Endothelial cell (in vitro differentiated cells): ENCODE measurements around the gene PLAC9. TPM values are rescaled to one million over a fixed set of nuclear protein-coding genes. Genes with fewer than 3 reads are reported as not detected.

Experiments used
- DNase-seq: peaks from one replicate; pipeline ENCODE4 v3.0.0; 2021; ENCODE audit warnings: low spot score
- H3K27ac Mint-ChIP-seq: one replicate; pipeline ENCODE4 v1.8.0; 2021; ENCODE audit warnings: mixed read lengths, inconsistent platforms; ENCODE audit not compliant: unreplicated experiment
- H3K27me3 Mint-ChIP-seq: one replicate; pipeline ENCODE4 v1.8.0; 2021; ENCODE audit warnings: mild to moderate bottlenecking, moderate library complexity, mixed read lengths, inconsistent platforms; ENCODE audit not compliant: unreplicated experiment
- H3K36me3 Mint-ChIP-seq: one replicate; pipeline ENCODE4 v1.8.0; 2021; ENCODE audit warnings: mild to moderate bottlenecking, low read depth, mixed read lengths, inconsistent platforms; ENCODE audit not compliant: unreplicated experiment
- H3K4me1 Mint-ChIP-seq: one replicate; pipeline ENCODE4 v1.8.0; 2021; ENCODE audit warnings: mild to moderate bottlenecking, mixed read lengths, inconsistent platforms; ENCODE audit not compliant: unreplicated experiment
- H3K4me3 Mint-ChIP-seq: one replicate; pipeline ENCODE4 v1.8.0; 2021; ENCODE audit warnings: mild to moderate bottlenecking, mixed read lengths, inconsistent platforms; ENCODE audit not compliant: unreplicated experiment
- H3K9me3 Mint-ChIP-seq: one replicate; pipeline ENCODE4 v1.8.0; 2021; ENCODE audit warnings: mixed read lengths, inconsistent platforms; ENCODE audit not compliant: unreplicated experiment
- total RNA-seq: library from RNA; stranded (reverse); fragmentation: NEBNext Ultra II Directional; extraction: Animal tissue kit (Norgen Biotek cat#: 25700); gene quantifications from one replicate; pipeline ENCODE4 v1.2.1, GENCODE V29; 2021; ENCODE audit not compliant: unreplicated experiment
- TF ChIP-seq, protein P1 (sequence below): fragments of 200-600 bp; sonication (generic); IDR thresholded peaks from one replicate; pipeline ENCODE4 v1.5.0; 2021; ENCODE audit warnings: antibody characterized with exemption; ENCODE audit not compliant: unreplicated experiment

The PLAC9 gene
- total RNA-seq, 1 donor from 2014 or later: not detected

DNA sequence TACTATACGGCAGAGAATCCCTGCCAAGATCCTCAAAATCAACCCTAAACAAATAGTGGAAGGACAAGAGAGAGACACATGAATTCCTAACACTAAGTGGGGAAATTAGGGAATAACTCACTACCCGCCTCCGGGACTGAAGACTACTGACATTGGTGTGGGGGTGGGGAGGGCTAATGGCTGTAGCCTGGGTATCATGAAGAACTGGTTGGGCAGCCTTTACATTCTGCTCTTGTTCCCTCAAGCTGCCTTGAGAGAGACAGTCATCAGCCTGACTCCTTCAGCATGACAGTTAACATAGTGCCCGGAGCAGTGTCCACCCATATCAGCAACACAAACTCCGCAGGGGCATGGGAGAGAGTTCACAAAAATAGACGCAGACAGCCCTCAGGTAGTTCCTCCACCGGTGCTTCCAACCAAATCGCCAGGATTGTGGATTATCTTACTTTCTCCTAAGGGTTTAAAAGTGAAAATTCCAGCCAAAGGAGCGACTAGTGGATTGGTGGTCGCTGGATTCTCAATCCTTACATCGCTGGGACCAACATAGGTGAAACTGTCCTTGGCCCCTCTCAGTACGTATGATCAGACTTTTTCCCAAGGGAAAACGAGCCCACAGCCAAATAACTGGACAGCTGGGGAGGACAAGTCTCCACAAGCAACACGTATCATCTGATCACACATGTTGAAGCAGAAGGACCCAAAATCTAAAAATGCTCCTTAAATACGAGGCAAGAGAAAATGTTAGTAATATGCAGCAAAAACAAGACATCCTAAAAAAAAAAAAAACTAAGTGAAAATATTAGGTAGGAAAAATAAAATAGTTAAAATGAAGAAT is 31.5 kb upstream of the PLAC9 start:
- no peak overlapping the region for H3K27ac Mint-ChIP-seq
- H3K27me3 Mint-ChIP-seq: peaks cover 3% of the 10 kb centered on the region
- H3K9me3 Mint-ChIP-seq: no peaks in the 10 kb centered on the region
- no peak for DNase-seq
- TF ChIP-seq, protein P1, sequence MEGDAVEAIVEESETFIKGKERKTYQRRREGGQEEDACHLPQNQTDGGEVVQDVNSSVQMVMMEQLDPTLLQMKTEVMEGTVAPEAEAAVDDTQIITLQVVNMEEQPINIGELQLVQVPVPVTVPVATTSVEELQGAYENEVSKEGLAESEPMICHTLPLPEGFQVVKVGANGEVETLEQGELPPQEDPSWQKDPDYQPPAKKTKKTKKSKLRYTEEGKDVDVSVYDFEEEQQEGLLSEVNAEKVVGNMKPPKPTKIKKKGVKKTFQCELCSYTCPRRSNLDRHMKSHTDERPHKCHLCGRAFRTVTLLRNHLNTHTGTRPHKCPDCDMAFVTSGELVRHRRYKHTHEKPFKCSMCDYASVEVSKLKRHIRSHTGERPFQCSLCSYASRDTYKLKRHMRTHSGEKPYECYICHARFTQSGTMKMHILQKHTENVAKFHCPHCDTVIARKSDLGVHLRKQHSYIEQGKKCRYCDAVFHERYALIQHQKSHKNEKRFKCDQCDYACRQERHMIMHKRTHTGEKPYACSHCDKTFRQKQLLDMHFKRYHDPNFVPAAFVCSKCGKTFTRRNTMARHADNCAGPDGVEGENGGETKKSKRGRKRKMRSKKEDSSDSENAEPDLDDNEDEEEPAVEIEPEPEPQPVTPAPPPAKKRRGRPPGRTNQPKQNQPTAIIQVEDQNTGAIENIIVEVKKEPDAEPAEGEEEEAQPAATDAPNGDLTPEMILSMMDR: no peak
- no peak overlapping the region for H3K4me3 Mint-ChIP-seq
- no peaks in the 10 kb centered on the region for H3K4me1 Mint-ChIP-seq
- H3K36me3 Mint-ChIP-seq: no peaks in the 10 kb centered on the region

DNA sequence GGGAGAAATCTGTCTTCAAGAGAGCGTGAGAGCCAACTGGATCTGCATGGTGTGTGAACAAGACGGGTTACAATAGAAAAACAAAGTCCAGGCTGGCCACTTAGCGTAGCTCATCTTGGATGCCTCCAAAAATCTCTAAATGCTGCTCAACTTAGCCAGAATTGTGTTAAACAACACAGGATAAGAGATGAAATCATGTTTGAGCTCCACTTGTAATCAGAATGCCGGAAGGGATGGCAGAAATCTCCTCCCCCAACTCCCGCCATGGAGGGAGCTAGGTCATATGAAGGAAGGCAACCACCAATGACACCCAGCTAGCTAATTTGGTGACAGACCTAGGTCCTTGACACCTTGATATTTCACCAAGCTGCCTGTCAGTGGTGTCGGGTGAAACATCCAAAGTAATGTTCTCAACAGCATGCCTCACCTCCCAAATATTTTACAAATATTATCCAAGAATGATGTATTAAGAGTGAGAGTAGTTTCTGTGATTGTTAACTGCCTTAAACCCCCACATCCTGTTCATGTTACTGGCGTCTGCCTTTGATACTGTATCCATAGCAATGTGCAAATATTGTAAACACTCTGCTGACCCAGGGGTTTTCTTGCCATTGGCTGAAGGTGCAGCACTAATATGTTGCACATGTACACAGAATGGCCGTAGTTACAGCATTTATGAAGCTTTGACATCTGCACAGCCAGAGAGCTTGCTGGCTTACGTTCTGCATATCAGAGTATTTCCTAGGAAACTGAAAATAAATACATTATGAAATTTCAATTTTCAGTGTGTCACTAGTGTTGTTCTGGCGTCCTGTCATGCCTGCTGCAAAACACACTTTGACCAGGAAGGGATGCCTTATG is 28.2 kb upstream of the PLAC9 start:
- Mint-ChIP-seq H3K4me3 (no peak overlapping the region), H3K27ac (no peak overlapping the region), H3K9me3 (peaks cover 13% of the 10 kb centered on the region), H3K4me1 (no peaks in the 10 kb centered on the region), H3K27me3 (peaks cover 3% of the 10 kb centered on the region), H3K36me3 (peaks cover 5% of the 10 kb centered on the region)
- TF ChIP-seq, protein P1: no peak
- no peak for DNase-seq

- no peak for DNase-seq
- peaks cover 5% of the 10 kb centered on the region for H3K36me3 Mint-ChIP-seq
- peaks cover 3% of the 10 kb centered on the region for H3K27me3 Mint-ChIP-seq
- H3K4me1 Mint-ChIP-seq: no peaks in the 10 kb centered on the region
- peaks cover 13% of the 10 kb centered on the region for H3K9me3 Mint-ChIP-seq
- TF ChIP-seq, protein P1: no peak
- peak overlapping the region; percentile 42 for H3K27ac Mint-ChIP-seq
- H3K4me3 Mint-ChIP-seq: no peak overlapping the region
Measured at GRCh38 chr10:80108576-80109239, 23.8 kb upstream of the PLAC9 start.

DNA sequence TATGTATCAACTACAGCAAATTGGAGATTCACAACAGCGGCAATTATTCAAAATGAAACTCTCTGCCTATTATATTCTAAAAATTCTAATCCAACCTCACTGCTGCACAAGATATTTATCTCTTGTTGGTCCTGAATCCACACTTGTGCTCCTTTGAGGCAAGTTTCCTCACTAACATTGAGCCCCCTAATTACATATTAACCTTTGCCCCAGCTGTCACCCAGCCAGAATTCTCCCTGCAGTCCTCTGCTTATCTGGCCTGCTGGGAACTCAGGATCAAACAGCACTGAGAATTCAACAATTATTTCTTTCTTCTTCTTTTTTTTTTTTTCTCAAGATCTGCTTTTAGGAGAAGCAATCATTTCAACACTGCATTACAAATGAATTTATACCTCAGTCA is 21.5 kb upstream of the PLAC9 start:
- H3K4me1 Mint-ChIP-seq: no peaks in the 10 kb centered on the region
- peaks cover 13% of the 10 kb centered on the region for H3K9me3 Mint-ChIP-seq
- H3K27me3 Mint-ChIP-seq: peaks cover 3% of the 10 kb centered on the region
- TF ChIP-seq, protein P1: no peak
- no peak overlapping the region for H3K4me3 Mint-ChIP-seq
- DNase-seq: no peak
- H3K27ac Mint-ChIP-seq: no peak overlapping the region
- peaks cover 5% of the 10 kb centered on the region for H3K36me3 Mint-ChIP-seq
